ENCODE measurements around the gene P2RX6. TPM values are rescaled to one million over a fixed set of nuclear protein-coding genes. Genes with fewer than 3 reads are reported as not detected.

Gene P2RX6
- total and polyA plus RNA-seq, 7 donors = 11.3 to 47.7 (median 32.8) TPM

DNA sequence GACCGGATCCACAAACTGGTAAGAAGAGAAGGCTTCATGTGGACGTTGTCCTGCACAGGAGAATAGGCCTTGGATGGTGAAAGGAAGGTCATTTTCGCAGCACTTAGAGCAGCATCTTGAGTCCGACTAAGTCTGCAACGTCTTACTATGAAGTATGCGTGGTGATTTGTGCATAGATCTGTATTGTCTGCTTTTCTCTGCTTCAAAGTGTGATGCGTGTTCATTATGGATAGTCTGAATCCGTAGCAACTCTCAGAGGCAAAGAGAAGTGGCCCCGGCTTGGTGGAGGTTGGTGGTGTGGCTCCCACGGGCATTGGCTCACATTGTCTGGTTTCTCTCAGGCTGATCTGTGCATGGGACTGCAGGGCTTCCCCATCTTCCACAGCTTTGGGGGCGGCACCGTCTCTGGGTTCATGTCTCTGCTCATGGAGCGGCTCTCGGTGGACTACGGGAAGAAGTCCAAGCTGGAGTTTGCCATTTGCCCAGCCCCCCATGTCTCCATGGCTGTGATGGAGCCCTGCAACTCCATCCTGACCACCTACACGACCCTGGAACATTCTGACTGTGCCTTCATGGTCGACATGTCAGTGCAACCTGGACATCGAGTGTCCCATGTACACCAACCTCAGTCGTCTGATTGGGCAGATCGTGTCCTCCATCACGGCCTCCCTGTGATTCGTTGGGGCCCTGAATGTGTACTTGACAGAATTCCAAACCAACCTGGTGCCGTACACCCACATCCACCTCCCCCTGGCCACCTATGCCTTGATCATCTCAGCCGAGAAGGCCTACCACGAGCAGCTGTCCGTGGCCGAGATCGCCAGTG lies 52.3 kb downstream of the P2RX6 start:
- Histone ChIP-seq H3K4me3 (no peak overlapping the region), H3K9me3 (no peaks in the 10 kb centered on the region), H3K36me3 (ENCODE audit: insufficient read depth in 1 of 2, low read depth in 1 of 2) (no peaks in the 10 kb centered on the region), H3K4me1 (no peaks in the 10 kb centered on the region), H3K27me3 (ENCODE audit: insufficient read depth in 3 of 3, low read length in 2 of 3) (no peaks in the 10 kb centered on the region), H3K27ac (no peak overlapping the region)
- intact Hi-C loops (cut with DNase I) = loop anchor here in 1 of 2 donors (10.0 kb wide), 1 partner anchor 72 kb away; no protein-coding TSS in a partner anchor
- 85 to 92% (median 91%) methylated on average over 27 to 28 of the region's 28 CpGs for WGBS, 3 donors
- DNase-seq (no peak), ATAC-seq (no peak)
- no peak for TF ChIP-seq CTCF (IDR thresholded peaks at IDR 0.05)

- 89 to 98% (median 94%) methylated on average over 12 of the region's 12 CpGs for WGBS, 3 donors
Observed at GRCh38 chr22:21067901-21068680, 53.1 kb downstream of the P2RX6 start.

GRCh38 chr22:21068681-21069276 lies 53.8 kb downstream of the P2RX6 start:
- no peak for TF ChIP-seq CTCF (IDR thresholded peaks at IDR 0.05)
- intact Hi-C loops (cut with DNase I) = loop anchor here in 1 of 2 donors (10.0 kb wide), 1 partner anchor 74 kb away; no protein-coding TSS in a partner anchor
- ATAC-seq (no peak), DNase-seq (no peak)
- 65 to 69% (median 65%) methylated on average over 4 of the region's 4 CpGs for WGBS, 3 donors
- no peak overlapping the region for H3K4me3 ChIP-seq
- H3K4me1 ChIP-seq = no peaks in the 10 kb centered on the region
- no peak overlapping the region for H3K27ac ChIP-seq
- no peaks in the 10 kb centered on the region for H3K27me3 ChIP-seq (ENCODE audit: insufficient read depth in 3 of 3, low read length in 2 of 3)
- H3K36me3 ChIP-seq (ENCODE audit: insufficient read depth in 1 of 2, low read depth in 1 of 2) = no peaks in the 10 kb centered on the region
- no peaks in the 10 kb centered on the region for H3K9me3 ChIP-seq

More at GRCh38 chr22:21067901-21068680, 53.1 kb downstream of the P2RX6 start:
- Histone ChIP-seq H3K4me3 (no peak overlapping the region), H3K27ac (no peak overlapping the region), H3K4me1 (no peaks in the 10 kb centered on the region), H3K27me3 (ENCODE audit: insufficient read depth in 3 of 3, low read length in 2 of 3) (no peaks in the 10 kb centered on the region), H3K36me3 (ENCODE audit: insufficient read depth in 1 of 2, low read depth in 1 of 2) (no peaks in the 10 kb centered on the region), H3K9me3 (no peaks in the 10 kb centered on the region)
- intact Hi-C loops (cut with DNase I) = loop anchor here in 1 of 2 donors (10.0 kb wide), 1 partner anchor 73 kb away; no protein-coding TSS in a partner anchor
- no peak for ATAC-seq
- no peak for TF ChIP-seq CTCF (IDR thresholded peaks at IDR 0.05)
- DNase-seq = no peak

DNA sequence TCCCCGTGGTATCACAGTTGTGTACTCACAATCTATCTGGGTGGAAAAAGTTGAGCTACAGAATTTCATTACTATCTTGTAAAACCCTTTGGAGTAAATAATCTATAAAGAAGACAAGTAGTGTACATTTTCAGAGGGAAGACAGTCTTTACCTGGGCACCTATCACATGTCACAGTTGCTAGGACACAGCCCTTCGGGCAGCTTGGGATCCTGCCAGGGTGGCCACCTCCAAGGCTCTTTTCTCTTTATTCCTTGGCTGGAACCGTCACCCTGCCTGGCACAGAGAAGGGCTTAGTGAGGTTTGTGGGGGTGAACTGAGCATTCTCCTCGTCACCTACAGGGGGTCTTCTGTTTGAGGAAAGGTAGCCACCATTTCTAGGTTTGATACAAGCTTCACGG lies 54.4 kb downstream of the P2RX6 start:
- TF ChIP-seq CTCF (IDR thresholded peaks at IDR 0.05) = no peak

More for the DNA sequence above, 54.4 kb downstream of the P2RX6 start:
- Histone ChIP-seq H3K9me3 (no peaks in the 10 kb centered on the region), H3K27ac (no peak overlapping the region), H3K36me3 (ENCODE audit: insufficient read depth in 1 of 2, low read depth in 1 of 2) (no peaks in the 10 kb centered on the region), H3K4me3 (no peak overlapping the region), H3K27me3 (ENCODE audit: insufficient read depth in 3 of 3, low read length in 2 of 3) (no peaks in the 10 kb centered on the region), H3K4me1 (no peaks in the 10 kb centered on the region)
- 53 to 68% (median 64%) methylated on average over 5 of the region's 5 CpGs for WGBS, 3 donors
- DNase-seq = no peak
- intact Hi-C loops (cut with DNase I) = loop anchor here in 1 of 2 donors (10.0 kb wide), 1 partner anchor 75 kb away; no protein-coding TSS in a partner anchor
- no peak for ATAC-seq
